ENCODE data around the gene CUX1.
"Not testable (repeated sequence)": the region's sequence is repeated elsewhere in the genome, so short reads cannot be mapped to it uniquely, and the experiment has no call there.

- TF ChIP-seq CTCF, POLR2A (IDR thresholded peaks at IDR 0.05): not testable (repeated sequence)
Observed at GRCh38 chr7:102330666-102331460, 513.4 kb downstream of the CUX1 start.

Data from esophagus squamous epithelium (tissue), 4 donors.